HG03135 (cell line): ENCODE measurements around the gene CLIC6.

Experiments used
- ATAC-seq: cut with Tn5 transposase; IDR thresholded peaks from one replicate; pipeline ENCODE4 v1.9.1; 2021; ENCODE audit warnings: mild to moderate bottlenecking, moderate library complexity; ENCODE audit not compliant: unreplicated experiment

The CLIC6 gene

GRCh38 chr21:34761758-34762330, 93.0 kb downstream of the CLIC6 start:
- ATAC-seq: no peak

- no peak for ATAC-seq
Observed at GRCh38 chr21:34762786-34763185, 94.0 kb downstream of the CLIC6 start.

DNA sequence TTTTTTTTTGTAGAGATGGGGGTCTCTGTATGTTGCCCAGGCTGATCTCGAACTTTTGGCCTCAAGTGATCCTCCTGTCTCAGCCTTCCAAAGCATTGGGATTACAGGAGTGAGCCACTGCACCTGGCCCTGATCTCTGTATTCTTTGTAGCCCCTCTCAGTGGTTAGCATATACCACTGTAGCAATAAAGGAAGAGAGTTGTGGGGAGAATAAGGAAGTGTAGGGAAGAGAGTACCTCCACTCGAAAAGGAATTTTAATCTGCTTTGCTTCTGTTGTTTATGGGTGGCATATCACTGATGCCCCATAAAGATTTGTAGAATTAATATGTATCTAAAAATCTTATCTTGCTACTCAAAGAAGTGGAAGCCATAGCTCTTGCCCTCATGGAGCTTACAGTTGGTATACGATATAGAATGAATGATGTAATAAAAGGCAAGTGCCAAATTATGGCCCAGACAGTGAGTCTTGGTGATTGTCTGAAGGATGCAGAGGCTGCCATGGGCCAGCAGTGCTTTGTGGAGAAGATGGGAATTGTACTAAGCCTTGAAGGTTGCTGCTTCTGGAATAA, 96.0 kb downstream of the CLIC6 start:
- ATAC-seq: no peak

DNA sequence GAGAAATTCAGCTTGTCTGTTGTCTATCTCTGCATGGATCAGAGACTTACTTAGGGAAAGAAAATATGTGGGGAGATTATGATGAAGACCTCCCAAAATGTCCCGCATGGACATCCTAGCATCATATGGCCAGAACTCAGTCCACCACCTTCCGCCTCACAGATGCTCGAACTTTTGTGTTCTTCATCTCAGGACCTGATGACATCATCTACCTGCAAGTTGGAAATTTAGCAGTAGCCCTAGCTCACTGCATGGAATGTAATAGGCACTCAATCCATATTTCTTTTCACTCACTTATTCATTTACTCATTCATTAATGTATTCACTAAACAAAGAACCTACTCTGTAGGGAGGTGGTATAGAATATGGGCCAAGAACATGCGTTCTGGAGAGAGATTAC, 96.8 kb downstream of the CLIC6 start:
- no peak for ATAC-seq

- ATAC-seq: no peak
Observed at GRCh38 chr21:34766862-34767261, 98.1 kb downstream of the CLIC6 start.
